Ishikawa (cell line): ENCODE measurements around the gene MYEF2.

Experiments
- CEBPB ChIP-seq: IDR thresholded peaks from 2 replicates; pipeline ENCODE4 v1.6.1; 2012
- CREB1 ChIP-seq: IDR thresholded peaks from 2 replicates; pipeline ENCODE4 v1.6.1; 2012; ENCODE audit warnings: low read depth
- EGR1 ChIP-seq: IDR thresholded peaks from 2 replicates; pipeline ENCODE4 v1.6.1; 2012
- EP300 ChIP-seq: IDR thresholded peaks from 2 replicates; pipeline ENCODE4 v1.6.1; 2012; ENCODE audit warnings: borderline replicate concordance
- FOXM1 ChIP-seq: IDR thresholded peaks from 2 replicates; pipeline ENCODE4 v1.6.1; 2012; ENCODE audit warnings: low read depth, borderline replicate concordance
- NFIC ChIP-seq: IDR thresholded peaks from 2 replicates; pipeline ENCODE4 v1.6.1; 2012
- RAD21 ChIP-seq: IDR thresholded peaks from 2 replicates; pipeline ENCODE4 v1.6.1; 2012; ENCODE audit warnings: low read depth
- TAF1 ChIP-seq: IDR thresholded peaks from 2 replicates; pipeline ENCODE4 v1.6.1; 2012; ENCODE audit warnings: low read depth, mild to moderate bottlenecking
- TCF12 ChIP-seq: IDR thresholded peaks from 2 replicates; pipeline ENCODE4 v1.6.1; 2012; ENCODE audit warnings: low read depth
- TEAD4 ChIP-seq: IDR thresholded peaks from 2 replicates; pipeline ENCODE4 v1.6.1; 2012
- YY1 ChIP-seq: IDR thresholded peaks from 2 replicates; pipeline ENCODE4 v1.6.1; 2012; ENCODE audit warnings: low read depth
- ZBTB7A ChIP-seq: IDR thresholded peaks from 2 replicates; pipeline ENCODE4 v1.6.1; 2012; ENCODE audit warnings: low read depth
- TF ChIP-seq, protein P1 (sequence below): IDR thresholded peaks from 2 replicates; pipeline ENCODE4 v1.6.1; 2012
- TF ChIP-seq, protein P2 (sequence below): IDR thresholded peaks from 2 replicates; pipeline ENCODE4 v1.6.1; 2012; ENCODE audit warnings: low read depth, mild to moderate bottlenecking
- TF ChIP-seq, protein P3 (sequence below): IDR thresholded peaks from 2 replicates; pipeline ENCODE4 v1.6.1; 2012

The MYEF2 gene

DNA sequence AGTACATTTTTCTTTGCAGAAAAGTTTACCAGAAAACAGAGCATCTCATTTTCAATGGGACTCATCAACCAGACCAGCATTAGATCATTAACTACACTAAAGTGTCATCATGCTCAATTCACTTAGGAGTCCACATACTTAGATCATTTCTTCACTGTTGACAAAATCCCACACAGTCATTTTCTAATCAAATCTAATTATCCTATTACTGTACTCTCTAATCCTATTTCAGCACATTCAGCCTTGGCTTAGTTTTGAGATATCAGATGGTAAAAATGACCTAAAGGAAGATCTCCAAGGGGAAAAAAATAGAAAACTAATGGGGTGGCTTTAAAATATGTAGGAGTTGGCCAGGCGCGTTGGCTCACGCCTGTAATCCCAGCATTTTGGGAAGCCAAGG, 8.2 kb upstream of the MYEF2 start:
- no peak for TF ChIP-seq FOXM1
- TF ChIP-seq TCF12, result no peak
- TF ChIP-seq EP300, result no peak
- TF ChIP-seq YY1, result no peak
- TF ChIP-seq CREB1, result no peak
- no peak for TF ChIP-seq CEBPB
- TF ChIP-seq ZBTB7A, result no peak
- no peak for TF ChIP-seq NFIC
- no peak for TF ChIP-seq TEAD4
- TF ChIP-seq, protein P1, sequence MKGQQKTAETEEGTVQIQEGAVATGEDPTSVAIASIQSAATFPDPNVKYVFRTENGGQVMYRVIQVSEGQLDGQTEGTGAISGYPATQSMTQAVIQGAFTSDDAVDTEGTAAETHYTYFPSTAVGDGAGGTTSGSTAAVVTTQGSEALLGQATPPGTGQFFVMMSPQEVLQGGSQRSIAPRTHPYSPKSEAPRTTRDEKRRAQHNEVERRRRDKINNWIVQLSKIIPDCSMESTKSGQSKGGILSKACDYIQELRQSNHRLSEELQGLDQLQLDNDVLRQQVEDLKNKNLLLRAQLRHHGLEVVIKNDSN, result no peak
- TF ChIP-seq, protein P2, sequence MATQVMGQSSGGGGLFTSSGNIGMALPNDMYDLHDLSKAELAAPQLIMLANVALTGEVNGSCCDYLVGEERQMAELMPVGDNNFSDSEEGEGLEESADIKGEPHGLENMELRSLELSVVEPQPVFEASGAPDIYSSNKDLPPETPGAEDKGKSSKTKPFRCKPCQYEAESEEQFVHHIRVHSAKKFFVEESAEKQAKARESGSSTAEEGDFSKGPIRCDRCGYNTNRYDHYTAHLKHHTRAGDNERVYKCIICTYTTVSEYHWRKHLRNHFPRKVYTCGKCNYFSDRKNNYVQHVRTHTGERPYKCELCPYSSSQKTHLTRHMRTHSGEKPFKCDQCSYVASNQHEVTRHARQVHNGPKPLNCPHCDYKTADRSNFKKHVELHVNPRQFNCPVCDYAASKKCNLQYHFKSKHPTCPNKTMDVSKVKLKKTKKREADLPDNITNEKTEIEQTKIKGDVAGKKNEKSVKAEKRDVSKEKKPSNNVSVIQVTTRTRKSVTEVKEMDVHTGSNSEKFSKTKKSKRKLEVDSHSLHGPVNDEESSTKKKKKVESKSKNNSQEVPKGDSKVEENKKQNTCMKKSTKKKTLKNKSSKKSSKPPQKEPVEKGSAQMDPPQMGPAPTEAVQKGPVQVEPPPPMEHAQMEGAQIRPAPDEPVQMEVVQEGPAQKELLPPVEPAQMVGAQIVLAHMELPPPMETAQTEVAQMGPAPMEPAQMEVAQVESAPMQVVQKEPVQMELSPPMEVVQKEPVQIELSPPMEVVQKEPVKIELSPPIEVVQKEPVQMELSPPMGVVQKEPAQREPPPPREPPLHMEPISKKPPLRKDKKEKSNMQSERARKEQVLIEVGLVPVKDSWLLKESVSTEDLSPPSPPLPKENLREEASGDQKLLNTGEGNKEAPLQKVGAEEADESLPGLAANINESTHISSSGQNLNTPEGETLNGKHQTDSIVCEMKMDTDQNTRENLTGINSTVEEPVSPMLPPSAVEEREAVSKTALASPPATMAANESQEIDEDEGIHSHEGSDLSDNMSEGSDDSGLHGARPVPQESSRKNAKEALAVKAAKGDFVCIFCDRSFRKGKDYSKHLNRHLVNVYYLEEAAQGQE, result no peak
- TF ChIP-seq TAF1, result no peak
- TF ChIP-seq EGR1, result no peak
- TF ChIP-seq RAD21, result no peak

DNA sequence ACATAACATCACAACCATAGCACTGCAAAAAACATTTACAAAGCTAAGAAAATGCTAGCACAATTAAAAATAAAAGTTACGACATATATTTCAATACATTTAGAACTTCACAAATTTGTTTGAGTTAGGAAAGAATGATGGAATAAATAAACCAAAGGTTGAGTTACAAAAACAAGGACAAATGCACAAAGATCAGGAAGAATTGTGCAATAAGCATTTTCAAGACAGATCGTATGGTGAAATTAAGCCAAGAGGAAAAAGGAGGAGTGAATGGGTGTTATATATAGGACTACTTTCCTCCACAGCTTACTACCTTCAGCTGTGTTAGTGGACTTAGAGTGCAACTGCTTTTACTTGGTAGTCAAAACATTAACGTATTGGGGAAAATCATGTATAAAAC, 7.4 kb upstream of the MYEF2 start:
- TF ChIP-seq RAD21 (no peak), FOXM1 (no peak), YY1 (no peak), EGR1 (no peak), CEBPB (no peak)

DNA sequence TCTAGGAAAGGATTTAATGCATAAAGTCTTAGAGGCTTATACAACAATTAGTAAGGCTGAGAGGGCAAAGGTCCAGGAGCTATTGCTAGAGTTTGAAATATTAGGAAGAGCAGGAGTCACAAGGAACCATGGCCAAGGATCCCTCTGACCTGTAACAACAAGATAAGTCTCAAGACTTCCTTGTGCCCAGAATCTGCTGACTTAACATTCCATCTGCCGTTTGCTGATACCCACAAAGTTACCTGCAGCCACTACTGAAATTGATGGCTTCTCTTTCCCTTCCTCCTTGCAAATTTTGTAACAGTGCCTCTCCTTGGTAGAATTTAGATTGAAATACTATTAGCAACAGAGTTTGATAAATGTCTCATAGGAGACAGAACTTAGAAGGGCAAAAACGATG, 4.7 kb upstream of the MYEF2 start:
- TF ChIP-seq FOXM1 (no peak), RAD21 (no peak), NFIC (no peak), TAF1 (no peak), ZBTB7A (no peak), EGR1 (no peak), EP300 (no peak), CREB1 (no peak), TCF12 (no peak), YY1 (no peak), CEBPB (no peak), TEAD4 (no peak)
- TF ChIP-seq, protein P1, result no peak
- TF ChIP-seq, protein P3, sequence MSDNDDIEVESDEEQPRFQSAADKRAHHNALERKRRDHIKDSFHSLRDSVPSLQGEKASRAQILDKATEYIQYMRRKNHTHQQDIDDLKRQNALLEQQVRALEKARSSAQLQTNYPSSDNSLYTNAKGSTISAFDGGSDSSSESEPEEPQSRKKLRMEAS, result no peak
- TF ChIP-seq, protein P2, result no peak

DNA sequence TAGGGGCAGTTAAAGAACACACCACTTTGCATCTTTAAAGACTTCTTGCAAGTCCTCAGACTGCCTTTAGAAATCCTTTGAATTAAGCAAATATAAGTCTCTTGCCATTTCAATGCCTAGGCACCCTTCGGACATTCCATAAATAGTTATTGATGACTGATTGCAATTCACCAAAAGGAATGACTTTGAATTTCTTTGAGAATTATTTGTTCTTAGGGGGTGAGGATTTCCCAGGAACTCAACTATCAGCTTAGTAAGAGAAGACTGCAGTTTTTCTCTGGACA, 495 bp upstream of the MYEF2 start:
- no peak for TF ChIP-seq CEBPB
- no peak for TF ChIP-seq RAD21
- no peak for TF ChIP-seq EP300
- TF ChIP-seq NFIC, result no peak
- TF ChIP-seq CREB1, result no peak
- TF ChIP-seq ZBTB7A, result no peak
- TF ChIP-seq, protein P1, result no peak
- TF ChIP-seq TCF12, result no peak
- TF ChIP-seq YY1, result no peak
- no peak for TF ChIP-seq EGR1
- no peak for TF ChIP-seq FOXM1
- TF ChIP-seq, protein P3, result no peak
- TF ChIP-seq TAF1, result no peak

DNA sequence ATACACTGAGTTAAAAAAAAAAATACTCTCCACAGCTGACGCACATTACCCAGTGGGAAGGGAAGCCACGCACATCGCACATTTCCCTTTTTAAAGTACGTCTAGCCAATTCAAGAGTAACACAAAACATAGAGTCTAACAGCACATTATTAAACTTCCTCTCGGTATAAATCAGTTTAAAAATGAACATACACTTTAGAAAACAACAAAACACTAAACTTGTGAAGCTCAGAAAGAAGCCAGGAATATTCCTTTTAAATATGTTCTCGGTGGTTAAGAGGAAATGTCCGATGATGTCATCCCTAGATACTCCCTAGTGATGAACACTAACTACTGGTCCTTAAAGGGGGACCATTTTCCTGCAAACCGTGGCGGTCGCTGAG, 721 bp downstream of the MYEF2 start:
- TF ChIP-seq, protein P1, result no peak
- TF ChIP-seq CEBPB (no peak), CREB1 (no peak), FOXM1 (no peak), TCF12 (no peak), YY1 (no peak)
- TF ChIP-seq, protein P3, result no peak

DNA sequence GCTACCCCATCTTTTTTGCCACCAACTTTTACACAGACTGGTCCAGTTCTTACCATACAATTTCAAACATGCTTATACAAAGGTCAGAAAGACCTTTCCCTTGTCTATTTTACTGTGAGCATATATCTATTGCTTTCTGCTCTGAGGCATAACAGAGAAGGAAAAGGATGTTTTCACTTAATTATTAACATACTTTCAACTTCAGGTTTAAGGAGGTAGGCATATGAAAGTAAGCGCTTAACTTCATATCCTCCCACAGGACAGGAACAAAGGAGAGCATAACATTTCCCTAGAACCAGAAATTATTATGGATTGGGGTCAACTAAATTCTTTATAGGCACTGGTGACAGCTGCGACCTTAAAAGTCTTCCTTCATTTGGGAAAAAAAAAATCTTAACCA, 1.1 kb downstream of the MYEF2 start:
- TF ChIP-seq, protein P3, result no peak
- TF ChIP-seq TCF12 (no peak), EP300 (no peak), RAD21 (no peak), FOXM1 (no peak), YY1 (no peak)
